HG03354 (cell line): Measurements from ENCODE around the gene GATB.

Experiments
- ATAC-seq: cut with Tn5 transposase; IDR thresholded peaks from one replicate; pipeline ENCODE4 v1.9.1; 2021; ENCODE audit warnings: mild to moderate bottlenecking; ENCODE audit not compliant: unreplicated experiment, poor library complexity, severe bottlenecking

GATB gene

DNA sequence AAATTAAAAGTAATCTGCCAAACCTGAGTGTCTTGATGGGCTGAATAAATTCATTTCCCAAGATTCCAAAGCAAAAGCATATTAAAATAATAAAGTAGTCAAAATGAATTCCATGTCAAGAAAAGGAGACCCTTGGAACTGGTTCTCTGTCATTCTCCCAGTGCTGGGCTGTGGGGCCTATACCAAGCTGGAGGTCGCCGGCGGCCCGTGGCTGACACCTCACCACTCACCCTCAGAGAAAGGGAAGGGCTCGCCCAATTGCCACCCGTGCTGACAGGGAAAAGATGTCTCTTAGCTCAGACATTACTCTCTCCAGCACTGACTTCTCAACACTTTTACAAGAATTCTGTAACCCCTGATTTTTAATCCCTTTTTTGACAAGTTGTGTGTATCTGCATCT, 51.7 kb downstream of the GATB start:
- no peak for ATAC-seq

DNA sequence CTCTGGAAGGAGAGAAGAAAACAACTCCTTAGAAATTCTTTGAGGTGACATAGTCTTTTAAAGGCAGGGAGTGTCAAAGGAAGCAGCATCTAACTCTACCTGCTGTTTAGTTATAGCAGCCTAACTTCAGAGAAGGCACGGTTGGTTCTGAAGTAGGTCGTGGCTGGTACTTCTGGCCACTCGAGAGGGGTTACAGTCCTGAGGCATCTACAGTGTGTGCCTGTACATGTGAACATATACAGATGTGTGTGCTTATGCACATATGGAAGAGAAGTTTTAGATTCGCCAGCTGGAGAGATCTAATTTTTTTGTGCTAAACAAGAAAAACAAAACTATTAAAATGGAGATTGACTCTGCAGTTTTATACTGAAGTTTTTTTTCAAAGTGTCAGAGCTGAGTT, 52.7 kb downstream of the GATB start:
- no peak for ATAC-seq

DNA sequence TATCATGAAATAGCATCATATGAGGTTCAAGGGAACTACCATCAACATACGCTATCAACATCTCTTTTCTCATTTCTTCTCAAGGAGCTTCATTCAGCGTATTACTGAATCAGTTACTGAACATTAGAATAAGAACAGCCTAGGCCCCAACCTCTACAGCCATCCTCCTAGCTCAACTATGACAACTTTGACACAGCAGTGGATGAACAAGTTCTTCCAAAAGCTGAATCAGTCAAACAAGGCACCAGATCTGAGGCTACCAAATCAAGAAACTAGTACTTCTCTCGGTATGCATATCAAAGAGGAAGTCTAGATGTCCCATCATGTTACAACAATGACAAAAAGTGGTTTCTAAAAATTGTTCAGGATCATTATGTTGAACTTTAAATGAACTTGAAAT, 57.4 kb downstream of the GATB start:
- ATAC-seq, result no peak

DNA sequence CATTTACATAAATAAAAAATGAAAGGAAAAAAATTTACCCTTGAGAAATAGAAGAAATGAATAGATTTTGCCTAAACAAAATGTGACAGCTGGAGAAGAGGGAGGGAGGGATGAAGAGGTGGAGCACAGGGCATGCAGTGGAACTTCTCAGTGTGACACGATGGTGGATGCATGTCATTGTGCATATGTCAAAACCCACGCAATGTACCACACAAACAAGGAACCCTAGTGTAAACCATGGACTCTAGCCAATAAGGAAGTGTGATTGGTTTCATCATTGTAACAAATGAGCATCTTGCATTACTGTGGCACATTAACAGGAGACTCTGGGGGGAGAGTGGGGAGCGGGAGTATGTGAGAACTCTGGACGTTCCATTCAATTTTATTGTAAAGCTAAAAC, 58.6 kb downstream of the GATB start:
- no peak for ATAC-seq

DNA sequence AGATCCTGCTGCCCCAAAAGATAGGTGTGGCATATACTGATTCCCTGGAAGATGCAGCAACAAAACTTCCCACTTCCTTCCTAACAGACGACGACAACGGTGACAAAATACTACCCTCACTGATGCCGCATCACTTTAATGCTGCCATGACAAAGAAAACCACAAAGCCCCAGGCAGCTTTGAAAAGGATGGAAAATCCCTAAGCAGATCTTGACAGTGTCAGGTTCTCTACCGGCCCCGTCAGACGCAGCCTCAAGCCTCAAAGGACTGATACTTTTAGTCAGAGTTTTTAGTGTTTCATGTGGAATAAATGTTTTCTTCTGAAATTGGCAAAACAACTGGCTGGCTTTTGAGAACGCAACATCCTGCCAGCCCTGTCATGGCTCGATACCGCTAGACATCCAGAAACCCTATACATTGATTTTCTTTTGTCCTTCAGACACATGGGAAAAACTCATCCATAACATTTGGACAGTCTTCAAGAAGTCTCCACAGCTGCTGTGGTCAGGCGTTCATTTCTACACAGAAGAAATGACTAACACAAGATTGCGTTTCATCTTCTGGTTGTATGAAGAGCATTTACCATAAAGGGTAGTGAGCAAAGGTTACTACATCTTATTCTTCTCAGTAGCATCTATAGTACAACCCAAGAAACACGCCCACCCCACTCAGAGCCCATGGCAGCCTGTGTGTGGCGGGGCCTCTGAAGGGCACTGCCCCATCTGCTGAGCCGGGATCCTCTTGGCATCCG, 60.1 kb downstream of the GATB start:
- no peak for ATAC-seq

DNA sequence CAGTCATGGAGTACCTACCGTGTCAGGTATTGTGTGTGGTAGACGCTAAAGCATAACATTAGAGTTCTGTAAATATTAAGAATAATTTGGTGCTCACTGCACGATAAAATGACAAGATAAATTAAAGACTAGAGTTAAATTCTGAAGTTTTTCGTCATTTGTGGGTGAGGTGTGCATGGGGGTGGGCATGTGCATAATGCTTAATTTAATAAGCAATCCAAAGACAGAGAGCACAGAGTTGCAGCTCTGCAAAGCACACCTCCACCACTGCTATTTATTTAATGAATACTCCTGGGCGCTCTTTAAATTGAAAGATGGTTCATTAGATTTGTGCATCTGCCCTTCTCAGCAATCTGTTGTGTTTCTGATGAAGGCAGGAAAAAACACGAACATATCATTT, 62.6 kb downstream of the GATB start:
- no peak for ATAC-seq

DNA sequence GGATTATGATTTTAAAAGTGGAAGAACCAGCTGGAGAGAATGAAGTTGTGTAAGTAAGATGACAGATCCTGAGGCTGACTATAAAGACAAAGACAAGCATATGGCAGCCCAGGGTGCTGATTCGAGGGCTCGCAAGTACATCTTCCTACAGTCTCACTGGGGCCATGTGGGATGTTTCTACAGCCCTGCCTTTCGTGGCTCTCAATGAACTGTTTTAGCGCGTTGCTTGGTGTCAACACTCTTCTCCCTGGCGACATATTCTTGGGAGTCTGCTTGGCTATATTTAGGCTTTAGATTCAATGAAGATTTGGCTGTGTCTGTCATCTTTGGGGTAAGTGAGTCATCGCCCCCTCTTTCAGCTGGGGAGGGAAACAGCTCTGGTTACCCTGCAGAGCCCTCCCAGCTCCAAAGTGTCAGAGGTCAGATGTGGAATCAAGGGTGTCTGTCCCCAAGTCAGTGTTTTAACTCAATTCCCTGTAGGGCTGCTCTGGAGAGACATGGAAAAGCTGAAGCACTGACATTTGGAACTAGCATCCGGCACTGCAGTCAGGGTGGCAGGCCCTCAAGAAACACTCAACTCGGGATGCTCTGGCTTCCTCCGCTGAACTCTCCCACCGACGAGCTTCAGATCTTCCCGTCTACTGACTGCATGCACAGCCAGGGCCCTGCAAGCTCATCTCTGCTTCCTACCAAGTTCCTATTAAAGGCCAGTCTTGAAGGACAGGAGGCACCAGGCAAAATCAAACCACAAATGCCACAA, 65.7 kb downstream of the GATB start:
- no peak for ATAC-seq

DNA sequence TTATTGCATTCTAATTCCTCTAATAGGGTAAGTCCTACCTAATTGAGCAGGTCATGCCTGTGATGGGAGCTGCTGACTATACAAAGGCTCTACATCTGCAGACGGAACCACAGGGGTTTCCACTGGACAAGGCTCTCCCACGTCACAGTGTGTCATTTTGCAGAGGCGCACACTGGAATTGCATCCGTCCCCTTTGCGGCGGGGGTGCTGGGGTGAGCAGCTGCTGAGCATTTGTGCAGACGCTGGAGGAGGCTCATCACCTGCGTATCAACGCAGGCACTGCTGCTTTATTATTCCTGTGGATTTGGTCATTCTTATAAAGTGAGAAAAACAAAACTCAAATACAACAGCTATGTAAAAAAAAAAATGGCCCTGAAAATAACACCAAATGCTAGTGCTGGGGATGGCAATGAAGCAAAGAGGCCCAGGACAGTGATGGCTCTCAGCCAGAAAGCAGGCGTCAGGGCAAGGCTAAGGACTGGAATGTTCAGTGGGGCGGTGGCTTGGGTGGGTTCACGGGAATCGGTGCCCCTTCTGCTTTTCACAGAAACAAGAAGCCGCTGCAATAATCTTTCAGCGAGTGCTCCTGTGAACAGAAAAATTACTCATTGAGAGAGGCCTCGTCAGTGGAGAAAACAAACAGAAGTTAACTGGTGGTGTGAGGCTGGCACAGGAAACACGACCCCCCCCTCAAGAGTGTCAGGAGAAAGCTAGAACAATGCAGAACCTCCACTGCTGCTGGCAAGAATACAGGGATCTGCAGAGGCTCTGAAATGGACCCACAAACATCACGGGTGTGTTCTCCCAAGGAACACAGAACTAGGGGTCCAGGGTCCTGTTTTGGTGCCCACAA, 67.8 kb downstream of the GATB start:
- ATAC-seq, result no peak

DNA sequence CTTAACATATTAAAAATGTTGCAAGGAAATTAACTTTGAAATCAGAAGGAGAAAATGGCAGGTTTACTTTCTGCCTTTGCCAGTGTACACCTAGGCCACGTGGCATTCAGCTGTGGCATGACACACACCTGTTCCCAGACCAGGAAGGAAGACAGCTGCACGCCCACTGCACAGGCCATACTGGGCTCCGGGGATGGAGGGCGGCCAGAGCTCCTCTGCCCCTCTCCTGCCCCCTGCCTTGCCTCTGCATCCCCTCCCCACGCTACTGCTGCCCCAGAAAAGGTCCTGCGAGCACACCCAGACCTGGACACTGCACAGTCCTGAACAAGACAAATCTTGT, 68.4 kb downstream of the GATB start:
- ATAC-seq, result no peak

DNA sequence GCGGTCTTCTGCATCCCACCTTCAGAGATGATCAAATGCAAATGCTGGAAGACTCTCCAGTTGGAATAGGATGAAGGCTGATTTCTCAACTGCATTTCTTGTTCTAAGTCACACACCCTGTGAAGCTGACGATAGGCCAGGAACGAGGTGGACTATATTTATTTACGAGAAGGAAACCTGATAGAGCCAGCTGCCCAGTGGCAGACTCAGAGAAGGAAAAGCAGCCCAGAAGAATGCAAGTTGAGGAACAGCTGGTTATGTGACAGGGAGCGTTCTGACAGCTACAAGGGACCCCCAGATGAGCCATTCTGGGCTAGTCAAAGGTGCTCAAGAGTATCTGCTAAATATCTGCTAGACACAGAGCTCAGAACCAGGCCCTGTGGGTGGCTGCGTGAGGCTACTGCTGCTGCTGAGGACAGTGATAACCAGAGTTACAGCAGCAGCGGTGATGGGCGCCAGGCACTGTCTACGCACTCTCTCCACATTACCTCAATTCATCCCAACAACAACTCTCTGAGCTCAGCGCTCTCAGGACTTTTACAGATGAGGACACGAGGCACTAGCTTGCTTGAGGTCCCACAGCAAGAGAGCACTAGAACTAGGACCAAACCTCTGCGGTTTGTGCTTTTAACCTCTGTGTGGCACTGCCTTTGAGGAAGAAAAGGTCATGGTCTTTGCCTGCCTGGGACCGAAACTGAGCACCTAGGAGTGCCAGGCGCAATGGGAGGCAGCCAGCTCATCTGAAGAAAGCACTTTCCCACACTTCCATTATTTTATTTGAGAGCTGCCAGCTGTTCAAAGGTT, 69.0 kb downstream of the GATB start:
- ATAC-seq, result no peak

DNA sequence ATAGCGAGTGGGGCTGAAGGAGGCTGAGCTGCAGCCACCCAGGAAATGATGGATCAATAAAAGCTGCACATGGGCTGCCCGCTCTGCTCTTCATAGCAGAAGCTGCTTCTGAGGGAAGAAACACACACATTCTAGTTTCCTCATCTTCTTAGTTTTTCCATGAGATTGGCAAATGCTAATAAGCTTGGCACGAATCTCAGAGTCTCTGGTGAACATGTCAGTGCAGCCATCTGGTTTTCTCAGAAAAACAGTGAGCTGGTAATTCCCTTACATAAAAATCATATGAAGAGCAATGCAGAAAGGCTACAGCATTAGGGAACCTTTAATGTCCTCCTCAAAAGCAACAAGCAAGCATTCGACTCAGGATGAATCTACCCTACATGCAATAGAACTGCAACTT, 69.9 kb downstream of the GATB start:
- ATAC-seq, result no peak

DNA sequence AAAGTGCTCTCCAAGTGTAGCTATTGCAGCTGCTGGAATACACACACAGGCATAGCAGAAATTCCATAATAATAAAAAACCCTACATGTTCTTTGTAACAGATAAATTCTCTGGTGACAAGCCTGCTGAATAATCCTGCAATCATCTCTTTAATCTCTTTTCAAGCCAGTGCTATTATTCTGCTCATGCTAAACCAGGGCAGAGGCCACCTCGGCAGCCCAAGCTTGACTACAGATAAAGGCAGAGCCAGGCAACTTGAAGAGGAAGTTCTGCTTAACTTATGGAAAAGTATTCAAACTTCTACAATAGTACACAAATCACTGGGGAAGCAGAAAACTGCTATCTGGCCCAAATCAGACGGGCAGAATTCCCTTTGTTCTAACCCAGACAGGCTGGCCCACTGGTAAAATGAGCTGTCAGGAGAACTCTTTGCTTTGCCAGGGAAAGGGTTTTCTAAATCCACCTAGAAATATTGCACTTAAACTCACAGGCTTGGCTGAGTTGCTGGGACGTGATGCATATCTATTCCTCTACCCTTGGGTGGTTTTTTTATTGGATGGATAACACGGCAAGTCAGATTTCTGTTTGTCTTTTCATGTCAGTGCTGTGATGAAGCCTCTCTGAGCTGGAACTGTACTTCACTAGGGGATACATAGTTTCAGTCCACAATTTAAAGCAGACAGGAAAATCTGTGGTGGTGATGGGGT, 70.5 kb downstream of the GATB start:
- no peak for ATAC-seq

DNA sequence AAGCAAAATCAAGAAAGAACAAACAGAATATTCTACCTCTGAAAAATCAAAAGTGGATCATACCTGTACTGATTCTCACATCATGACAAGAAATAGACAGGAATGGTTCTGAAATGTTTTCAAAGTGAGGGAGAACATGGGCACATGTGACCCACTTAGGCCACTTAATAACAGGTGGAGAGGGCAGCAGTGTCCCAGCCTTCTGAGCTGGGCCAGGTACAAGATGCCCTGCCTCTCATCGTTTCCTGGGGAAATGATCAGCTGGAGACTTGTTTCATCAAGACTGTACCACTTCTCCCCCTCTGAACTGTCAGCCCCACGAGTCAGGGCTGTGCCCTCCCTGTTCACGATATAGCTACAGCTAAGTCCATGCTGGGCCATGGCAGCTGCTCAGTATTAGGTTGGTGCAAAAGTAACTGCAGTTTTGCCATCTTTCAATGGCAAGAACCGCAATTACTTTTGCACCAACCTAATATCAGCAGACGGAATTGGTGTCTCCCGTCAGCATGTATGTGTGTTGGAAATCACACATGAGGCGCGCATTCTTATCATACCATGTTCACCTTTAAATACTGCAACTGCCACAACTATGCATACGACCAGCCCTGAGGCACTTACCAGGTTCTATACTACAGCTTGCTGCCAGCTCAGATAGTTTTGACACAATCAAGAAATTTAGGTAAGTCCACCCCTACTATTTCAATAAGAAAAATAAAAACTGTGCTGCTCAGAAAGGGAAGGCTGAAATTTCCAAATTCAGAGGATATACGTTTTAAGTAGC, 71.4 kb downstream of the GATB start:
- no peak for ATAC-seq

DNA sequence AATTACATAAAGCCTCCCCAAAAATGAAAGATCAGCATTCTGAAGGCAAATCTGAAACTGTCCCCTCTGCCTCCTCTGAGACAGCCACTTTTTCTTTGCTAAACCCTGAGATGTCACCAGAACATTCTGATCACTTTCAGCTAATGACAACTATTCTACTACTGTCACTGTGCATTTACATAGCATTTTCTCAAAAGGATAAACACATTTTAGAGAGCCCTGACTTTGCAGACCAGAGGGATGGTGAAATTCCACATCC, 72.1 kb downstream of the GATB start:
- no peak for ATAC-seq

DNA sequence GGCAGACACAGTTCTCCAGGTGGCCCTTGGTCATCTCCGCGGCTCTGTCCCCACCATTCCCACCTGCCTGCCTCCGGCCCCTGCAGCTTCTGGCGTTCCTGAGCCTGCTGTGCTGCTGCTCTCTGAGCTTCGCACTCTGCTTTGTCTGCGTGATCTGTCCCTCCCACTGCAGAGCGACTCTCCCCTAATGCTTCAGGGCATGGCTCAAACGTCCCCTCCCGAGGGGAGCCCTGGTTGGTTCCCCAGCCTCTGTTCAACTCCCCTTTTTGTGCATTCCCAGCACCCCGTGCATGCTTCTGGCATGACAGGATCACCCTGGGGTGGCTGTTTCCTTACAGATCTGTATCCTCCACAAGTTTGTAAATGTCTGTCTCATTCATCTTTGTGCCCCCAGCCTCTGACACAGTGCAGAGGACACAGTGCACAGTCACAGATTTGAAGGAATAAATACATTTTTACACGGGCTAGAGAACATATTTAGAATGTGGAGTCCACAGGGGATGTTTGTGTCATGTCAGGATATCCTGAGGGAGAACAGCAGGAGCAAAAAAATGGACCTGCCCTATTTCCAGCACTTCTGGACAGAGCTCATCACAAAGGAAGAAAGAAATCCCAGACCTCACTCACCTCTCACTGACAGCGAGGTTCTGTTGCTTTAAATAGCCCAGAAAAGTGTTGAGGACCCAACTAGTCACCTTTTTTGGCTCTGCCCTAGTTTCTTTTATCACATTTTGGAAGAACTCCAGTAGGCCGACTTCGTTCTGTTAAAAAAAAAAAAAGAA, 72.6 kb downstream of the GATB start:
- no peak for ATAC-seq

DNA sequence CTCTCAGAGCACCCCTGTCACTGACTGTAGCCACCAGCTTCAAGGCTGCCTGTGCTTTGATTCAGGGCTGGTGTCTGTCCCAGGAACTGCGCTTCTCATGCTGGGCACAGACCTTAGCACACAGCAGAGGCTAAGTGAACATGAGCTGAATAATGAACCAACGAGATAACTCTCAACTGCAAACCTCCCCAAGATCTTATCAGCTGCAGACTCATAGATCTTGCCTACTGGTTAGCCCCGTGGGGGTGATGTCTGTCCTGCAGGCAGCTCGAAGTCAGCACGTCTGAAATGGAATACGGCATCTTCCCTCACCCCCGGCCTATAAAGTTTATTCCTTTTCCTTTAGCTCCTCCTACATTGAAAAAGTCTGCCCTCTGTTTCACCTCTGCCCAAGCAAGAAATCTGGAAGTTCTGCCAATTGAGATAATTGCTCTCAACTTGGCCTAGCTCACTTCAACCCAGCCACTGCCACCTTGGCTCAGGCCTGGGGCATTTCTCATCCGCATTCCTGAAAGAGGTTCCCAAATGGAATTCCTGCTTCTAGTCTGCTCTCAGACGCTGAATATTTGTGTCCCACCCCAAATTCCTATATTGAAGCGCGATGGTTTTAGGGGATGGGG, 73.7 kb downstream of the GATB start:
- no peak for ATAC-seq

DNA sequence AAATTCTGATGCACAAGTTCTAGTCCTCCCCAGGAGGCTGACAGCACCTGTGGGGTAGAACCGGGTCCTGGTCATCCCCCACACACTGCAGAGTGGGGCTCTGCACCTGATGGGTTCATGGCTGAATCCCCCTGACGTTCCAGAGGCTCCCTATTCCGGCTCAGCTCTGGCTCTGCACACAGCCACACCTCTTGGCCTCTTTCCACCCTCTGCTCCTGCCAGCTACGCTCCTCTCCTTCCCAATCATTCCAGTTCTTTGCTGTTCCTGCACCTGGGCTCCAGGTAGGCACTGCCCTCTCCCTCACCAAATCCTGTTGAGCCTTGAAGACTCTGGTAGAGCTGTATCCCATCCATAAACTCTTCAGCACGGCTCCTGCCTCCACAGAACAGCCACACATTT, 75.5 kb downstream of the GATB start:
- no peak for ATAC-seq

DNA sequence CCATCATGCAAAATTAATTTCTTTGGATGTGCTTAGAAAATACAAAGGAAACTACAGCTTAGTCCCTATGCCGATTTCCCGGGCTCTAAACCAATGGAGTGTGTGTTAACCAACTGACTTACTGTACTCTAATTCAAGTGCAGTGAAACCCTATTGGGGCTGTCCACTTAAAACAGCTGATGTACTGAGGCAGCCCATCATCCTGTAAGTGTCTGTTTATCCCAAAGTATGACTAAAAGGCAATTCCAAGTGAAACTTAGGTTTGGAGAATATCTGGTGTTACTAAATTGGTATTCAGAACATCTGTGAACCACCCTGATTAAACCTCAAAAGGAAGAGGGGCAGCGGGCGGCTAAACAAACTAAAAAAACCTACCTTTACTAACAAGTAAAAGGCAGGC, 79.7 kb downstream of the GATB start:
- no peak for ATAC-seq
